Thyroid gland (tissue), 4 donors: ENCODE data around the gene PPP1R1A.

Source experiments
- CTCF ChIP-seq, 6 experiments: fragments of 200-600 bp in 3 of 6; fragments of 450-650 bp in 3 of 6; sonication (generic) in 3 of 6; IDR thresholded peaks; one replicate each; pipeline ENCODE4 v1.5.1; 2016 to 2019; ENCODE audit warnings: antibody characterized with exemption in 6 of 6, mild to moderate bottlenecking in 2 of 6, inconsistent platforms in 1 of 6, moderate library complexity in 1 of 6
- POLR2A ChIP-seq, 2 donors: fragments of 450-650 bp; IDR thresholded peaks; one replicate each; pipeline ENCODE4 v1.6.1; 2017; ENCODE audit warnings: antibody characterized with exemption in 2 of 2, mild to moderate bottlenecking in 2 of 2, moderate library complexity in 1 of 2

GRCh38 chr12:54608769-54609168 is 20.3 kb upstream of the PPP1R1A start:
- no peak for TF ChIP-seq CTCF (IDR thresholded peaks at IDR 0.05)
- TF ChIP-seq POLR2A (IDR thresholded peaks at IDR 0.05) = no peak
